ENCODE results near the gene HEATR5B.

The HEATR5B gene

DNA sequence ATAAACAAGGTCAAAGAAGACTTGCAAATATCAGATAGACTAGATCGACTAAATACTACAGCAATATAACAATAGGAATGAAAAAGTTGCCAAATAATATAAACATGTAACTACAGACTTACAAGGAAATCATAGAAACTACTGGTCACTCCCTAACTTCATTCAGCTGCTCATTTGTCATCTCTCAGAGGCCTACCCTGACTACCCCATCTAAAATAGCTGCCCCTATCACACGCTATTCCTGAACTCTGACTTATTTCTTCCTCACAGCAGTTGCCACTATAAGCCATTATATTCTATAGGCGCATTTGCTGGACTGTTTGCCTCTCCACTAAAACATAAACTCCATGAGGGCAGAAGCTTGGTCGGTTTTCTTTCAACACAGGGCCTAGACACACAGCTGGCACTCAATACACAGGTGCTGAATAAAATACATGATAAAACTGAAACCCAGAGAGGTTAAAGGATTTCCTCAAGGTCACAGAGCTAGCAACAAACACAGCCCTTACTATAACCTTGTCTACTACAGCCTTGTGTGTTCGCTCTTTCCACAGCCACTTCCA lies 119.6 kb downstream of the HEATR5B start:
- H3K9me3 ChIP-seq (ENCODE audit: insufficient read depth, low read depth, low read length): no peaks in the 10 kb centered on the region
- H3K4me3 ChIP-seq (ENCODE audit: low read depth, low read length): no peak overlapping the region
- H2BK12ac ChIP-seq (ENCODE audit: low read length): no peak overlapping the region
- no peak overlapping the region for H3K27ac ChIP-seq (ENCODE audit: low read depth, low read length)
- no peaks in the 10 kb centered on the region for H3K27me3 ChIP-seq (ENCODE audit: insufficient read depth, low read length)
- no peak overlapping the region for H3K9ac ChIP-seq (ENCODE audit: low read length)
- no peak overlapping the region for H2BK5ac ChIP-seq (ENCODE audit: low read depth, low read length, poor library complexity)
- H4K8ac ChIP-seq (ENCODE audit: low read depth, low read length): no peak overlapping the region
- peak overlapping the region; percentile 28 for H3K4me2 ChIP-seq (ENCODE audit: low read length)
- H3K79me1 ChIP-seq (ENCODE audit: low read length): peaks cover 18% of the 10 kb centered on the region
- H2AFZ ChIP-seq (ENCODE audit: insufficient read depth, low read length, poor library complexity): no peak overlapping the region
- no peak overlapping the region for H4K91ac ChIP-seq (ENCODE audit: low read depth, low read length)
- H3K4me1 ChIP-seq (ENCODE audit: control insufficient read depth in 1 of 2, insufficient read depth in 2 of 2, low read length in 2 of 2): peaks cover 10 to 12% of the 10 kb centered on the region in 2 experiments
- DNase-seq: peak; percentile 21 to 54
- H3K36me3 ChIP-seq (ENCODE audit: control insufficient read depth in 1 of 2, insufficient read depth in 2 of 2, low read length in 2 of 2): no peaks in the 10 kb centered on the region
- peaks cover 19% of the 10 kb centered on the region for H3K79me2 ChIP-seq (ENCODE audit: control insufficient read depth, insufficient read depth, low read length, poor library complexity)
- no peak overlapping the region for H2AK5ac ChIP-seq (ENCODE audit: low read length)
- no peak overlapping the region for H3K14ac ChIP-seq (ENCODE audit: low read length)
- no peak overlapping the region for H4K12ac ChIP-seq (ENCODE audit: low read depth, low read length)
- H3K23ac ChIP-seq (ENCODE audit: low read length): no peak overlapping the region
- H2BK120ac ChIP-seq (ENCODE audit: insufficient read depth, low read length, poor library complexity): no peak overlapping the region
- no CpG with 5 or more reads among the region's 5 CpGs for WGBS (ENCODE audit: extremely low coverage, insufficient coverage, insufficient read length)
- no peak overlapping the region for H3K18ac ChIP-seq (ENCODE audit: low read length)
- peak overlapping the region; percentile 57 for H3K4ac ChIP-seq (ENCODE audit: low read depth, low read length)

DNA sequence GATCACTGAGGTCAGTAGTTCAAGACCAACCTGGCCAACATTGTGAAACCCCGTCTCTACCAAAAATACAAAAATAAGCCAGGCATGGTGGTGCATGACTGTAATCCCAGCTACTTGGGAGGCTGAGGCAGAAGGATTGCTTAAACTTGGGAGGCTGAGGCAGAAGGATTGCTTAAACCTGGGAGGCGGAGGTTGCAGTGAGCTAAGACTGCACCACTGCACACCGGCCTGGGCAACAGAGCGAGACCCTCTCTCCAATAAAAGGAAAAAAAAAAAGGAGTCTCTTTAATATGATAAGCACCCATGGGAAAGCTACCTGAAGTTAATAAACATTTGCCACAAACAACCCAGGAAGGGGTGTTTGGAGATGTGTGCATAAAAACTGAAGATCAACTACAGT lies 120.4 kb downstream of the HEATR5B start:
- peak in 1 of 2 donors; percentile 21 for DNase-seq
- H3K79me2 ChIP-seq (ENCODE audit: control insufficient read depth, insufficient read depth, low read length, poor library complexity): peaks cover 19% of the 10 kb centered on the region
- H3K79me1 ChIP-seq (ENCODE audit: low read length): peaks cover 18% of the 10 kb centered on the region
- no peak overlapping the region for H3K23ac ChIP-seq (ENCODE audit: low read length)
- H4K91ac ChIP-seq (ENCODE audit: low read depth, low read length): peak overlapping the region; percentile 75
- peak overlapping the region; percentile 78 for H2BK120ac ChIP-seq (ENCODE audit: insufficient read depth, low read length, poor library complexity)
- H2BK5ac ChIP-seq (ENCODE audit: low read depth, low read length, poor library complexity): peak overlapping the region; percentile 66
- peak overlapping the region; percentile 63 for H4K8ac ChIP-seq (ENCODE audit: low read depth, low read length)
- H3K4me3 ChIP-seq (ENCODE audit: low read depth, low read length): no peak overlapping the region
- no peak overlapping the region for H3K14ac ChIP-seq (ENCODE audit: low read length)
- no peak overlapping the region for H3K9ac ChIP-seq (ENCODE audit: low read length)
- H4K12ac ChIP-seq (ENCODE audit: low read depth, low read length): no peak overlapping the region
- no CpG with 5 or more reads among the region's 4 CpGs for WGBS (ENCODE audit: extremely low coverage, insufficient coverage, insufficient read length)
- H3K18ac ChIP-seq (ENCODE audit: low read length): peak overlapping the region; percentile 82
- H3K27me3 ChIP-seq (ENCODE audit: insufficient read depth, low read length): no peaks in the 10 kb centered on the region
- H3K4ac ChIP-seq (ENCODE audit: low read depth, low read length): peak overlapping the region; percentile 56
- no peaks in the 10 kb centered on the region for H3K9me3 ChIP-seq (ENCODE audit: insufficient read depth, low read depth, low read length)
- H3K4me2 ChIP-seq (ENCODE audit: low read length): no peak overlapping the region
- peak overlapping the region; percentile 42 for H2BK12ac ChIP-seq (ENCODE audit: low read length)
- no peak overlapping the region for H2AK5ac ChIP-seq (ENCODE audit: low read length)
- H3K27ac ChIP-seq (ENCODE audit: low read depth, low read length): peak overlapping the region; percentile 35
- peaks cover 10 to 12% of the 10 kb centered on the region in 2 experiments for H3K4me1 ChIP-seq (ENCODE audit: control insufficient read depth in 1 of 2, insufficient read depth in 2 of 2, low read length in 2 of 2)
- no peak overlapping the region for H2AFZ ChIP-seq (ENCODE audit: insufficient read depth, low read length, poor library complexity)
- H3K36me3 ChIP-seq (ENCODE audit: control insufficient read depth in 1 of 2, insufficient read depth in 2 of 2, low read length in 2 of 2): no peaks in the 10 kb centered on the region

DNA sequence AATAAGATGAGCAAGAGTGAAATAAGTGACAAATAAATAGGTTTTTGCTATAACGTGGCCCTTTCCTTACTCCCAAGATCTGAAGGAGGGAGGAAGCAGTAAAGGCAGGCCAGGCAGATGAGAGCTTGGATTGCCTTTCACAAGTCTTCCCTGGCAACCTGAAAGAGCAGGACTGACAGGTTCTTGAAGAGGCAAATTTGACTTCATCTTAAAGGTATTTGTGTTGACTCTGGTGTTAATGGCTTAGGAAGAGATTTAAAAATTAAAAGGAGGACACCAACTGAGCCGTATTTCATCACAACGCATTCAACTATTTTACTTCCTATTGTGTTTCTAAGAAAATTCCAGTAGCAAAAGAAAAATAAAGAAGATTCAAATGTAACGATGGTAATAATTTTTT lies 121.1 kb downstream of the HEATR5B start:
- Histone ChIP-seq H3K18ac (ENCODE audit: low read length) (no peak overlapping the region), H2AK5ac (ENCODE audit: low read length) (no peak overlapping the region), H3K23ac (ENCODE audit: low read length) (no peak overlapping the region), H3K4me1 (ENCODE audit: control insufficient read depth in 1 of 2, insufficient read depth in 2 of 2, low read length in 2 of 2) (peaks cover 10 to 12% of the 10 kb centered on the region in 2 experiments), H2BK12ac (ENCODE audit: low read length) (no peak overlapping the region), H3K4me2 (ENCODE audit: low read length) (no peak overlapping the region), H3K14ac (ENCODE audit: low read length) (no peak overlapping the region), H3K36me3 (ENCODE audit: control insufficient read depth in 1 of 2, insufficient read depth in 2 of 2, low read length in 2 of 2) (no peaks in the 10 kb centered on the region), H3K79me2 (ENCODE audit: control insufficient read depth, insufficient read depth, low read length, poor library complexity) (peaks cover 19% of the 10 kb centered on the region), H3K9ac (ENCODE audit: low read length) (no peak overlapping the region), H3K4me3 (ENCODE audit: low read depth, low read length) (no peak overlapping the region), H3K27ac (ENCODE audit: low read depth, low read length) (peak overlapping the region; percentile 59), H3K79me1 (ENCODE audit: low read length) (peaks cover 18% of the 10 kb centered on the region), H2BK120ac (ENCODE audit: insufficient read depth, low read length, poor library complexity) (no peak overlapping the region), H2AFZ (ENCODE audit: insufficient read depth, low read length, poor library complexity) (no peak overlapping the region), H4K12ac (ENCODE audit: low read depth, low read length) (no peak overlapping the region), H3K9me3 (ENCODE audit: insufficient read depth, low read depth, low read length) (no peaks in the 10 kb centered on the region), H4K91ac (ENCODE audit: low read depth, low read length) (no peak overlapping the region), H2BK5ac (ENCODE audit: low read depth, low read length, poor library complexity) (no peak overlapping the region), H3K27me3 (ENCODE audit: insufficient read depth, low read length) (no peaks in the 10 kb centered on the region), H4K8ac (ENCODE audit: low read depth, low read length) (no peak overlapping the region), H3K4ac (ENCODE audit: low read depth, low read length) (no peak overlapping the region)
- peak; percentile 89 to 94 for DNase-seq
- no CpG with 5 or more reads among the region's 4 CpGs for WGBS (ENCODE audit: extremely low coverage, insufficient coverage, insufficient read length)

DNA sequence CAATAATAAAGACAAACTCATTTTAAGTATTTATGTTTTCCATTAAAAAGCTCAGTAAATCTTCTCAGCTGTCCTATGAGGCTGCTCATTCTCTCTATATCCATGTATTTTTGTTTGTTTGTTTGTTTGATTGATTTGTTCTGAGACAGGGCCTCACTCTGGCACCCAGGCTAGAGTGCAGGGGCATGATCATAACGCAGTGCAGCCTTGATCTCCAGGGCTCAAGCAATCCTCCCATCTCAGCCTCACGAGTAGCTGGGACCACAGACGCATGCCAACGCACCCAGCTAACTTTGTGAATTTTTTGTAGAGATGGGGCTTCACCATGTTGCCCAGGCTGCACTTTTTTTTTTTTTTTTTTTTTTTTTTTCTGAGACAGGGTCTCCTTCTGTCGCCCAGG lies 123.4 kb downstream of the HEATR5B start:
- WGBS (ENCODE audit: extremely low coverage, insufficient coverage, insufficient read length): no CpG with 5 or more reads among the region's 5 CpGs

More for the DNA sequence above, 123.4 kb downstream of the HEATR5B start:
- Histone ChIP-seq H2AFZ (ENCODE audit: insufficient read depth, low read length, poor library complexity) (no peak overlapping the region), H3K4ac (ENCODE audit: low read depth, low read length) (peak overlapping the region; percentile 81), H3K27ac (ENCODE audit: low read depth, low read length) (no peak overlapping the region), H4K91ac (ENCODE audit: low read depth, low read length) (no peak overlapping the region), H2BK120ac (ENCODE audit: insufficient read depth, low read length, poor library complexity) (no peak overlapping the region), H4K8ac (ENCODE audit: low read depth, low read length) (no peak overlapping the region), H3K79me1 (ENCODE audit: low read length) (peaks cover 10% of the 10 kb centered on the region), H3K27me3 (ENCODE audit: insufficient read depth, low read length) (no peaks in the 10 kb centered on the region), H3K9ac (ENCODE audit: low read length) (no peak overlapping the region), H3K4me2 (ENCODE audit: low read length) (no peak overlapping the region), H2AK5ac (ENCODE audit: low read length) (no peak overlapping the region), H3K23ac (ENCODE audit: low read length) (no peak overlapping the region), H3K14ac (ENCODE audit: low read length) (no peak overlapping the region), H3K4me1 (ENCODE audit: control insufficient read depth in 1 of 2, insufficient read depth in 2 of 2, low read length in 2 of 2) (peaks cover 10% of the 10 kb centered on the region in 2 experiments), H3K9me3 (ENCODE audit: insufficient read depth, low read depth, low read length) (no peaks in the 10 kb centered on the region), H3K18ac (ENCODE audit: low read length) (no peak overlapping the region), H2BK12ac (ENCODE audit: low read length) (no peak overlapping the region), H3K36me3 (ENCODE audit: control insufficient read depth in 1 of 2, insufficient read depth in 2 of 2, low read length in 2 of 2) (no peaks in the 10 kb centered on the region), H2BK5ac (ENCODE audit: low read depth, low read length, poor library complexity) (no peak overlapping the region), H3K4me3 (ENCODE audit: low read depth, low read length) (no peak overlapping the region), H3K79me2 (ENCODE audit: control insufficient read depth, insufficient read depth, low read length, poor library complexity) (peaks cover 10% of the 10 kb centered on the region), H4K12ac (ENCODE audit: low read depth, low read length) (no peak overlapping the region)
- no peak for DNase-seq
